ENCODE results near the gene CTU1.

The CTU1 gene

DNA sequence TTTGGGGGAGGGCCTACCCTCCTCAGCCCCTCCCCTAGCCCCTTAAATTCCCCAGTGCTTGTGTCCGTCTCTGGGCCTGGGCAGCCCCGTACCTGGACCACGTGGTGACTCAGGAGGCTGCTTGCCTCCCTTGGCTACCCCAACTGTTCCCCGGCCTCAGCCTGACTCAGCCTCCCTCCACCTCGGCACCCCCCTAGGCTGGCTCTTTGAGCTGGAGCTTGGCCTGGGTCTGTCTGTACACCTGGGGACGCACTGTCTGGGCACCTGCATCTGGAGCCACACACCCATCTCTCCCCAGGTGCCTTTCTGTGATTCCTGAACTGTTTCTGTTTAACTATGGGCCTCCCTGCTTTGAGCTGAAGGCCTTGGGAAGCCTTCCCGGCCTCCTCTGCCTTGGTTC lies 23.7 kb downstream of the CTU1 start:
- TF ChIP-seq CTCF (IDR thresholded peaks at IDR 0.05) = no peak

- no peak for TF ChIP-seq CTCF (IDR thresholded peaks at IDR 0.05)
Measured at GRCh38 chr19:51083783-51084182, 24.4 kb downstream of the CTU1 start.

GRCh38 chr19:51083181-51083580 lies 25.0 kb downstream of the CTU1 start:
- TF ChIP-seq CTCF (IDR thresholded peaks at IDR 0.05) = no peak

GRCh38 chr19:51082611-51083010 lies 25.6 kb downstream of the CTU1 start, which contains the start of gene KLK14:
Gene KLK14 (minus strand): TSS chr19:51082887. CDS start chr19:51082614, 273 bp downstream.
- TF ChIP-seq CTCF (IDR thresholded peaks at IDR 0.05) = no peak

DNA sequence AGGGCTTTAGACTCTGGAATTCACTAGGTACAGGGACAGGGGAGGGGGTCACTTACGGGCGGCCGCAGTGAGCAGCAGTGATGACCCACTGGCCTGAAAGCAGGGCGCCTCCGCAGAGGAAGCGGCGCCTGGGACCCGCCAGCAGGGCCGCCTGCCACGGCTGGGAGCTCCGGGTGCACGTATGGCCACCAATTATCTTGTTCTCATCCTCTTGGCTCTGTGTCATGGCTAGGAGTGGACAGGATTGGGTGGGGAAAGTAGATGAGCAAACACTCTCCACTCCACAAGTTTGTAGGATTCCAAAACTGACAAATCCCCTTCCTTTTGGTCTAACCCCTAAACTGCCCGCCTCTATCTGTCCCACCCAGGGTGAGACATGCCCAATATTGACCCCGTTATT lies 26.7 kb downstream of the CTU1 start:
- TF ChIP-seq CTCF (IDR thresholded peaks at IDR 0.05) = no peak

DNA sequence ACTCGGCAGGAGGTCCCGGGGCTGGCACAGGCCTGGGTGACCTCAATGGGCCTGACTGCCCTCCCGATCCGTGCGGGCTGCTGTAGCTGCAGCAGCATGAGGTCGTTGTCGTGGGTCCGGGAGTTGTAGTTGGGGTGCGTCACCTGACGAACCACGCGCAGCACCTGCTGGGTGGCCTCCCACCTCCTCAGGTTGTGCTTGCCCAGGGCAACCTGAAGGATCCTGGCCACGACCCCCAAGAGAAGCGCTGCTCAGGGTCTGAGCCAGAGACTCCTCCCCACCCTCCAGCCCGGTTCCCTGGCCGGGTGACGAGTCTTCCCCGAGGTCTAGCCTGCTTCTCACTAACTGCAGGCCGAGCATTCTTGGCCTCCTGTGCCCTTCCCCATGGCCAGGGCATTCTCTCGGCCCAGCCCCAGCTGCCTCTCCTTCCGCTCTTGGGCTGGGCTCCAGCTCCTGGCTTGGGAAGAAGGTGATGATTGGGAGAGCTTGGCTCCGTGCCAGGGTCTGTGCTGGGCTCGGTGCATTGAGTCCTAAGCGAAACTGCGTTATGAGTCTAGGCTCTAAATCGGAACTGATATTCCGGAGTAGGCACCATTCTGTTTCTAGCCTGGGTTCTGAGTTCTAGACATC lies 28.6 kb downstream of the CTU1 start:
- no peak for TF ChIP-seq CTCF (IDR thresholded peaks at IDR 0.05)

- no peak for TF ChIP-seq CTCF (IDR thresholded peaks at IDR 0.05)
Measured at GRCh38 chr19:51078731-51079130, 29.5 kb downstream of the CTU1 start.

GRCh38 chr19:51078104-51078503 lies 30.1 kb downstream of the CTU1 start:
- no peak for TF ChIP-seq CTCF (IDR thresholded peaks at IDR 0.05)

All from LNCAP (cell line).